Heart left ventricle (tissue), 13 donors: ENCODE measurements around the gene HS1BP3.

Source experiments
- CTCF ChIP-seq, 12 donors: fragments of 200-600 bp; sonication (generic) in 4 of 12; IDR thresholded peaks; one replicate each; pipeline versions ENCODE4 v1.5.0 to v1.8.0; 2018 to 2022; ENCODE audit warnings: antibody characterized with exemption in 12 of 12, mild to moderate bottlenecking in 5 of 12
- POLR2A ChIP-seq, 2 donors: fragments of 450-650 bp; IDR thresholded peaks; one replicate each; pipeline ENCODE4 v1.6.1; 2017; ENCODE audit warnings: antibody characterized with exemption in 2 of 2, mild to moderate bottlenecking in 2 of 2, moderate library complexity in 2 of 2
- donor health status: ischemic (EF 13 %, LVEDD 7.1; RV severe dilation, severe dysfunction).
- donor health status: DM: no; HTN: yes; CAD: no.
- donor health status: DM: no; HTN: no; CAD: no.
- donor health status: ischemic (EF 25% LVEDD 6.9; RV normal size, moderate dysfunction).
- donor health status: ischemic (EF 25% LVEDD 5.7; RV mildly dilated, moderate dysfunction).
- donor health status: ischemic (EF 35%, LVEDD 5.7; RV mildly dilated, moderate dysfunction).
- donor health status: nonischemic (EF 11% LVEDD 7.7; RV severe dilation, severe dysfunction).
- donor health status: DM: yes; HTN: yes; CAD: no.
- donor health status: PGD.
- donor health status: ischemic (EF 29% LVEDD 5.4; RV normal size, mild dysfunction).
- donor health status: nonischemic (EF 23%, LVEDD 6.1; RV moderate dilation, normal function).

GRCh38 chr2:20633794-20634506, 16.9 kb downstream of the HS1BP3 start:
- TF ChIP-seq POLR2A (IDR thresholded peaks at IDR 0.05), result no peak
- TF ChIP-seq CTCF (IDR thresholded peaks at IDR 0.05), result peak in 1 of 12 donors; percentile 15
